Neural progenitor cell (in vitro differentiated cells): ENCODE measurements around the gene SLC24A4.

Experiments used
- CTCF ChIP-seq: fragments of 200-600 bp; sonication (generic); IDR thresholded peaks from 2 replicates; pipeline ENCODE4 v1.5.1; 2017; ENCODE audit warnings: antibody characterized with exemption, mild to moderate bottlenecking
- EZH2 ChIP-seq: fragments of 200-600 bp; sonication (generic); IDR thresholded peaks from 2 replicates; pipeline ENCODE4 v1.6.1; 2017; ENCODE audit warnings: antibody characterized with exemption, mild to moderate bottlenecking, moderate library complexity

DNA sequence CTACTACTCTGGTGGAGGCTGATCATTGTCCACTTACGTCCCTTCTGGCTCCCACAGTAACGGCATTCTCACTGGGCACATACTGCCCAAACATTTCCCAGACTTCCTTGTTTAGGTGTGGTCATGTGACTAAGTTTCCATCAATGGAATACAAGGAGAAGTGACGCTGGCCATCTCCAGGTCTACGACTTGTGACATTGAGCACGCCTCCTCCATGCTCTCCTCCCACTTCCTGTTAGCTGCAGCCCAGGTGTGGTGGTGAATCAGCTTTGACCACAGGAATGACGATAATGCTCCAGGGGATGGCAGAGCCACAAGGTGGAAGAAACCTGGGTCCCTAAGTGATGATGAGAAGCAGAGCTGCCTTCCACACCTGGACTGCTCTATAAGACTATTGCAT, 6.0 kb upstream of the SLC24A4 start:
- no peak for TF ChIP-seq CTCF
- TF ChIP-seq EZH2, result no peak
